AG09319 (cell line): ENCODE results near the gene ALDH1L1.

Experiments used
- DNase-seq: peaks from one replicate; pipeline ENCODE4 v3.0.0-alpha.2; 2010; ENCODE audit warnings: low read depth; ENCODE audit errors: extremely low read depth
- CTCF ChIP-seq: IDR thresholded peaks from 2 replicates; pipeline ENCODE4 v1.5.1; 2011; ENCODE audit warnings: low read depth, mild to moderate bottlenecking, inconsistent platforms, low read length, moderate library complexity

The ALDH1L1 gene

GRCh38 chr3:126180477-126181397 is at the start of gene ALDH1L1:
TSS of gene ALDH1L1 (minus strand) at chr3:126180586. CDS start at chr3:126160979, 19,607 bp downstream.
- TF ChIP-seq CTCF: no peak
- no peak for DNase-seq

GRCh38 chr3:126226374-126226773 is 46.0 kb upstream of the ALDH1L1 start:
- TF ChIP-seq CTCF: no peak
- no peak for DNase-seq

- TF ChIP-seq CTCF: no peak
- DNase-seq: no peak
These were observed 36.0 kb upstream of the ALDH1L1 start for GRCh38 chr3:126216416-126216815.

GRCh38 chr3:126213379-126214028 is 33.1 kb upstream of the ALDH1L1 start:
- TF ChIP-seq CTCF: no peak
- no peak for DNase-seq

GRCh38 chr3:126212620-126213378 is 32.4 kb upstream of the ALDH1L1 start:
- DNase-seq: no peak
- peak; percentile 26 for TF ChIP-seq CTCF

GRCh38 chr3:126212250-126212619 is 31.8 kb upstream of the ALDH1L1 start:
- DNase-seq: no peak

More at GRCh38 chr3:126212250-126212619, 31.8 kb upstream of the ALDH1L1 start:
- no peak for TF ChIP-seq CTCF
